ENCODE measurements around the gene JMJD6. TPM values are rescaled to one million over a fixed set of nuclear protein-coding genes. Genes with fewer than 3 reads are reported as not detected.

Gene JMJD6
- total RNA-seq, 1 donor from 2014 or later, result 25.8 TPM

DNA sequence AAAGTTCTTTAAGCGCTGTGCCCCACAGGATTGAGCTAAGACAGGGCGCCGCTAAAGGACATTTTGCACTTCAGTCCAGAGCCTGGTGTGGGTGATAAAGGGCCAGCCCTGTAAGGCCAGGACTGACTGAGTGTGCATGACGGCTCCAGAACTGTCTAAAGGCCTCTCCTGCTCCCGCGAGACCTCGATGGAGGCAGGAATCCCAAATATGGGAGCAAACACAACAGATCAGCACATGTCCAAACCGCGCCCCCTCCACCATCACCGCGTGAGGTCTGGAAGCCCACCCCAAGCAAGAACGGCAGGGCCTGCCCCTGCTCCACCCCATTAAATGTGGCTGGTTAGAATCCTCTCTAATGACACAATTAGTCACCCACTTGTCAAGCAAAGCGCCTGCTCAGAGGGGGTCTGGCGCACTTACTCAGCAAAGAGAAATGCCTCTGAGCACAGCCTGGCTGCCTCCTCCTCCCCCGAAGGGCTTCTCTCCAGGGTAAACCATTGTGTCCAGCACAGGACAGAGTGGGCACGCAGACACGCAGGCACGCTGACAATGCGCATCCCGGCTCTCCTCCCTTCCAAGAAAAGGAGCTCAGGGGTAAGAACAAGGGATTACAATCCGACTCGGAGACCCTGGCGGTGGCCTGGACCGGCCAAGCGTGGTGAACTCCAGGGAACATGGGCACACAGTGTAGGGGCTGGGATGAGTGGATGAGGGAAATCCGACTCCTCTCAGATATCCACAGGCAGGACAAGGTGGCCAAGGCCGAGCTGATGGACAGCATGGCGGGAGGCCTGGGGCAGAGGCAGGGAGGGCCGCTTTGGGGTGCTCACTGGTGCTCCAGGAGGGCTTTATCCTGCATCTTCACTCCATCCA is 17.1 kb downstream of the JMJD6 start:
- Histone ChIP-seq H3K27me3 (ENCODE audit: control insufficient read depth, insufficient read depth, low read length) (no peaks in the 10 kb centered on the region), H3K4me3 (ENCODE audit: low read depth, low read length) (peak overlapping the region; percentile 57), H3K36me3 (ENCODE audit: control insufficient read depth, insufficient read depth, low read length) (no peaks in the 10 kb centered on the region)
- TF ChIP-seq, protein P1, sequence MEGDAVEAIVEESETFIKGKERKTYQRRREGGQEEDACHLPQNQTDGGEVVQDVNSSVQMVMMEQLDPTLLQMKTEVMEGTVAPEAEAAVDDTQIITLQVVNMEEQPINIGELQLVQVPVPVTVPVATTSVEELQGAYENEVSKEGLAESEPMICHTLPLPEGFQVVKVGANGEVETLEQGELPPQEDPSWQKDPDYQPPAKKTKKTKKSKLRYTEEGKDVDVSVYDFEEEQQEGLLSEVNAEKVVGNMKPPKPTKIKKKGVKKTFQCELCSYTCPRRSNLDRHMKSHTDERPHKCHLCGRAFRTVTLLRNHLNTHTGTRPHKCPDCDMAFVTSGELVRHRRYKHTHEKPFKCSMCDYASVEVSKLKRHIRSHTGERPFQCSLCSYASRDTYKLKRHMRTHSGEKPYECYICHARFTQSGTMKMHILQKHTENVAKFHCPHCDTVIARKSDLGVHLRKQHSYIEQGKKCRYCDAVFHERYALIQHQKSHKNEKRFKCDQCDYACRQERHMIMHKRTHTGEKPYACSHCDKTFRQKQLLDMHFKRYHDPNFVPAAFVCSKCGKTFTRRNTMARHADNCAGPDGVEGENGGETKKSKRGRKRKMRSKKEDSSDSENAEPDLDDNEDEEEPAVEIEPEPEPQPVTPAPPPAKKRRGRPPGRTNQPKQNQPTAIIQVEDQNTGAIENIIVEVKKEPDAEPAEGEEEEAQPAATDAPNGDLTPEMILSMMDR (IDR thresholded peaks at IDR 0.05; ENCODE audit: insufficient read depth, low read length, poor library complexity, severe bottlenecking), result no peak
- peak; percentile 97 for DNase-seq (ENCODE audit: low read depth)

- Histone ChIP-seq H3K36me3 (ENCODE audit: control insufficient read depth, insufficient read depth, low read length) (no peaks in the 10 kb centered on the region), H3K27me3 (ENCODE audit: control insufficient read depth, insufficient read depth, low read length) (no peaks in the 10 kb centered on the region), H3K4me3 (ENCODE audit: low read depth, low read length) (no peak overlapping the region)
- no peak for DNase-seq (ENCODE audit: low read depth)
- TF ChIP-seq, protein P1 (IDR thresholded peaks at IDR 0.05; ENCODE audit: insufficient read depth, low read length, poor library complexity, severe bottlenecking), result peak; percentile 56
Observed at GRCh38 chr17:76707985-76708807, 18.2 kb downstream of the JMJD6 start.

GRCh38 chr17:76706817-76707216 is 19.6 kb downstream of the JMJD6 start:
- H3K36me3 ChIP-seq (ENCODE audit: control insufficient read depth, insufficient read depth, low read length), result no peaks in the 10 kb centered on the region
- H3K27me3 ChIP-seq (ENCODE audit: control insufficient read depth, insufficient read depth, low read length), result no peaks in the 10 kb centered on the region
- DNase-seq (ENCODE audit: low read depth), result no peak
- H3K4me3 ChIP-seq (ENCODE audit: low read depth, low read length), result no peak overlapping the region
- TF ChIP-seq, protein P1 (IDR thresholded peaks at IDR 0.05; ENCODE audit: insufficient read depth, low read length, poor library complexity, severe bottlenecking), result no peak

GRCh38 chr17:76704805-76705204 is 21.6 kb downstream of the JMJD6 start:
- Histone ChIP-seq H3K4me3 (ENCODE audit: low read depth, low read length) (no peak overlapping the region), H3K36me3 (ENCODE audit: control insufficient read depth, insufficient read depth, low read length) (no peaks in the 10 kb centered on the region), H3K27me3 (ENCODE audit: control insufficient read depth, insufficient read depth, low read length) (no peaks in the 10 kb centered on the region)
- TF ChIP-seq, protein P1 (IDR thresholded peaks at IDR 0.05; ENCODE audit: insufficient read depth, low read length, poor library complexity, severe bottlenecking), result no peak
- no peak for DNase-seq (ENCODE audit: low read depth)

DNA sequence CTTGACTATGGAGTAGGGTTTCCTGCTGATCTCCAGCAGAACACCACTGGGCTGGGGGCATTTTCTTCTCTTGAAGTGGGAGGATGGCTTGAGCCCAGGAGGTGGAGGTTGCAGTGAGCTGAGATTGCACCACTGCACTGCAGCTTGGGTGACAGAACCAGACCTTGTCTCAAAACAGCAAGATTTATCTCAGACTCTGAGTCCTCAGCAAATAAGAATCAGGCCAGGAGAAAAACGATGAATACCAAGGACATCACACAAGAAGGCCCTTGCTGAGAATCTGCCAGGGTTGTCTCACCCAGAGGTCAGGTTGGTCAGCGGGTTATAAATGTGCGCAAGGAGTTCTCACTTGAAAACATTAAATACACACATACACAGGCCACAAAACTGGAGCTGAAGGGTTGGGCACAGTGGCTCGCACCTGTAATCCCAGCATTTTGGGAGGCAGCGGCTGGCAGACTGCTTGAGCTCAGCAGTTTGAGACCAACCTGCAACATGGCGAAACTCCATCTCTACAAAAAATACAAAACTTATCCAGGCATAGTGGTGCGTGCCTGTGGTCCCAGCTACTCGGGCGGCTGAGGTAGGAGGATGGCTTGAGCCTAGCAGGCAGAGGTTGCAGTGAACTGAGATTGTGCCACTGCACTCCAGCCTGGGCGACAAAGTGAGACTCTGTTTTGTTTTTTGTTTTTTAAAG is 23.3 kb downstream of the JMJD6 start:
- Histone ChIP-seq H3K36me3 (ENCODE audit: control insufficient read depth, insufficient read depth, low read length) (no peaks in the 10 kb centered on the region), H3K27me3 (ENCODE audit: control insufficient read depth, insufficient read depth, low read length) (no peaks in the 10 kb centered on the region), H3K4me3 (ENCODE audit: low read depth, low read length) (no peak overlapping the region)
- DNase-seq (ENCODE audit: low read depth), result no peak
- TF ChIP-seq, protein P1 (IDR thresholded peaks at IDR 0.05; ENCODE audit: insufficient read depth, low read length, poor library complexity, severe bottlenecking), result no peak
